Ovary (tissue), 9 donors: ENCODE measurements around the gene LMF1. TPM values are rescaled to one million over a fixed set of nuclear protein-coding genes. Genes with fewer than 3 reads are reported as not detected.

Source experiments
- DNase-seq, 5 donors: peaks; one replicate each; pipeline ENCODE4 v3.0.0-alpha.2; 2019 to 2020
- H3K27ac ChIP-seq, 2 donors: fragments of 200-600 bp; one replicate each; pipeline versions ENCODE4 v1.5.1 to v1.8.0; 2019 to 2022
- H3K27me3 ChIP-seq: fragments of 200-600 bp; one replicate; pipeline ENCODE4 v1.8.0; 2022
- H3K36me3 ChIP-seq: fragments of 200-600 bp; sonication (generic); one replicate; pipeline ENCODE4 v1.5.1; 2019
- H3K4me1 ChIP-seq: one replicate; pipeline ENCODE4 v1.8.1; 2013; ENCODE audit warnings: mild to moderate bottlenecking, moderate library complexity; ENCODE audit not compliant: insufficient read depth
- H3K4me3 ChIP-seq: fragments of 200-600 bp; sonication (generic); one replicate; pipeline ENCODE4 v1.5.1; 2017
- H3K9me3 ChIP-seq, 2 donors: fragments of 200-600 bp in 1 of 2; sonication (generic) in 1 of 2; one replicate each; pipeline versions ENCODE4 v1.5.1 to v1.8.1; 2013 to 2019; ENCODE audit warnings: mild to moderate bottlenecking in 1 of 2, moderate library complexity in 1 of 2
- EP300 ChIP-seq: sonication (generic); formaldehyde crosslinking; IDR thresholded peaks from one replicate; pipeline ENCODE4 v1.6.1; 2017; ENCODE audit warnings: antibody characterized with exemption
- POLR2A ChIP-seq: fragments of 450-650 bp; IDR thresholded peaks from one replicate; pipeline ENCODE4 v1.6.1; 2017; ENCODE audit warnings: antibody characterized with exemption, mild to moderate bottlenecking, moderate library complexity
- WGBS, 3 donors: extraction: QIAGEN DNeasy Blood & Tissue Kit in 1 of 3; methylation state at CpG; one replicate each; pipeline versions ENCODE4 v1.1.5 to v1.1.7; 2013 to 2017; 5-methylcytosine and 5-hydroxymethylcytosine counted together
- intact Hi-C, 4 donors: fragments of 100-400 bp; cut with DNase I; formaldehyde crosslinking; loops; one replicate each; pipeline versions ENCODE4 v1.11.0 to v1.15.1; 2022 to 2023
- polyA plus RNA-seq, 2 donors: library from polyadenylated mRNA; stranded (reverse); fragments of 200-250 nt in 1 of 2; fragments of 350-450 nt in 1 of 2; fragmentation: Illumina TruSeq in 1 of 2; extraction: RNeasy Lipid Tissue Mini Kit (QIAGEN cat#74804) in 1 of 2; gene quantifications; one replicate each; pipeline ENCODE4 v1.2.3, GENCODE V29; 2013 to 2014
- total RNA-seq, 7 donors: library from RNA; depleted of rRNA in 2 of 7; stranded (reverse); fragments of >200 nt in 2 of 7; fragmentation: NEBNext Ultra II Directional in 3 of 7; extraction: Animal tissue kit (Norgen Biotek cat#: 25700) in 3 of 7; gene quantifications; one replicate each; pipeline versions ENCODE4 v1.1.0 to v1.2.4, GENCODE V29; 2016 to 2023
- TF ChIP-seq, protein P1 (sequence below), 3 donors: fragments of 450-650 bp in 2 of 3; fragments of 200-600 bp in 1 of 3; IDR thresholded peaks; one replicate each; pipeline versions ENCODE4 v1.5.1 to v1.8.0; 2016 to 2022; ENCODE audit warnings: antibody characterized with exemption in 3 of 3, mild to moderate bottlenecking in 1 of 3
- donor health status: DM: no; HTN: no; CAD: no; lungs with moderate emphysema.
- donor health status: DM: no; HTN: no; CAD: no.
- donor health status: Bipolar disorder and iron deficiency.
- donor health status: DM: yes; HTN: yes; CAD: no.
- donor health status: DM: no; HTN: no; CAD: no.
- donor health status: DM: yes; HTN: yes; CAD: no.

The LMF1 gene
- total and polyA plus RNA-seq, 9 donors: 7.8 to 31.9 (median 23.6) TPM

DNA sequence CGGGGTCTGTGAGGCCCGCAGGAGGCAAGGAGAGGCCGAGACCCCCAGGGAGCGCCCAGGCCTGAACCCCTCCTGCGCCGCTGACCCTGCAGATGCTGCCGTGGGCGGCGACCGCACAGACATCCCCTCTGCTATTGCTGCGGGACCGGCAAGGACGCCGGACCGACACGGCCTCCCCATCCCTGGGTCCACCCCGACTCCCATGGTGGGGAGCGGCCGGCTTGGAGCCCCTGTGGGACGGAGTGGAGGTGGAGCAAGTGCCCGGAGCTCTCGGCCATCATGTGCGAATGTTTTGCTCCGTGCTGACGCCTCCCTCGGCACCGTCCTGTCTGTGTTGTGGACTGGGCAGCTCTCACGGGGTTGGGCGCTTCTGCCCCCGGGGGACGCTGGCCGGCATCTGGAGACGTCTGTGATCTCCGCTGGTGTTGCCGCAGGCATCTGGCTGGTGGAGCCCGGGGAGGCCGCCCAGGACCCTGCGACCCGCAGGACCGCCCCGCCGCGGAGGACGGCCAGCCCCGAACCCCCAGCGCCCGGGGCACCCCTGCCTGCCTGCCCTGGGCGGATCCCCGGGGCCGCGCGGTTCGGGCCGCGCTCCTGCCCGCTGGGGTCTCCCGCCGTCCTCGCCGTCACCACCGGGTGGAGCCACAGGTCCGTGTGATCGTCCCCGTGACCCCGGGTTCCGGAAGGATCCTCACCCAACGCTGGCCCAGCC lies 157.4 kb downstream of the LMF1 start:
- DNase-seq: peak in 2 of 5 donors; percentile 56 to 69
- intact Hi-C loops: loop anchor here in 2 of 4 donors (10.0 kb wide), 2 partner anchors 241 to 281 kb away; partner anchors contain the start of gene C1QTNF8 (in 1 of the 2)
- Histone ChIP-seq H3K36me3 (no peaks in the 10 kb centered on the region), H3K9me3 (peaks cover 0 to 5% of the 10 kb centered on the region in 2 donors), H3K27ac (no peak overlapping the region), H3K27me3 (peaks cover 4% of the 10 kb centered on the region), H3K4me1 (peaks cover 4% of the 10 kb centered on the region), H3K4me3 (no peak overlapping the region)
- WGBS, 3 donors: 5 to 8% (median 7%) methylated on average over 59 to 67 of the region's 67 CpGs
- TF ChIP-seq EP300: no peak
- TF ChIP-seq, protein P1, sequence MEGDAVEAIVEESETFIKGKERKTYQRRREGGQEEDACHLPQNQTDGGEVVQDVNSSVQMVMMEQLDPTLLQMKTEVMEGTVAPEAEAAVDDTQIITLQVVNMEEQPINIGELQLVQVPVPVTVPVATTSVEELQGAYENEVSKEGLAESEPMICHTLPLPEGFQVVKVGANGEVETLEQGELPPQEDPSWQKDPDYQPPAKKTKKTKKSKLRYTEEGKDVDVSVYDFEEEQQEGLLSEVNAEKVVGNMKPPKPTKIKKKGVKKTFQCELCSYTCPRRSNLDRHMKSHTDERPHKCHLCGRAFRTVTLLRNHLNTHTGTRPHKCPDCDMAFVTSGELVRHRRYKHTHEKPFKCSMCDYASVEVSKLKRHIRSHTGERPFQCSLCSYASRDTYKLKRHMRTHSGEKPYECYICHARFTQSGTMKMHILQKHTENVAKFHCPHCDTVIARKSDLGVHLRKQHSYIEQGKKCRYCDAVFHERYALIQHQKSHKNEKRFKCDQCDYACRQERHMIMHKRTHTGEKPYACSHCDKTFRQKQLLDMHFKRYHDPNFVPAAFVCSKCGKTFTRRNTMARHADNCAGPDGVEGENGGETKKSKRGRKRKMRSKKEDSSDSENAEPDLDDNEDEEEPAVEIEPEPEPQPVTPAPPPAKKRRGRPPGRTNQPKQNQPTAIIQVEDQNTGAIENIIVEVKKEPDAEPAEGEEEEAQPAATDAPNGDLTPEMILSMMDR (IDR thresholded peaks at IDR 0.05): peak in 2 of 3 donors; percentile 35 to 61

DNA sequence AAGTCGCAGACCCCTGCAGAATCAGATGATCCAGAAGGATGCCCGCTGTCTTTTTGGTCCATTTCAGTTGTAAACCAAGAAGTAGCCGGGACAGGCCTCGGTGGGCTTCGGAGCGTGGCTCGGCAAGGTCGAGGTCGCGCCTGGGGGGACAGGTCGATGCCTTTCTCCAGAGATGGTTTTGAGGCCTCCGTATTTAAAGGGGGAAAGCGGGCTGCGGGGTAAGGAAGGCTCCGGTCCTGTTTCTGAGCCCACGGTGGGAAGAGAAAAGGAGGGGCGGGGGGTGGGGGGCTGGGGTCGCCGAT lies 162.7 kb downstream of the LMF1 start:
- TF ChIP-seq, protein P1 (IDR thresholded peaks at IDR 0.05): no peak
- TF ChIP-seq POLR2A (no peak), EP300 (no peak)
- 4 to 28% (median 25%) methylated on average over 18 to 19 of the region's 19 CpGs for WGBS, 3 donors
- no peaks in the 10 kb centered on the region for H3K27me3 ChIP-seq
- no peaks in the 10 kb centered on the region for H3K36me3 ChIP-seq
- peaks cover 7% of the 10 kb centered on the region for H3K4me1 ChIP-seq
- DNase-seq: no peak
- H3K4me3 ChIP-seq: peak overlapping the region; percentile 82
- peaks cover 0 to 5% of the 10 kb centered on the region in 2 donors for H3K9me3 ChIP-seq
- intact Hi-C loops: no loop called here
- H3K27ac ChIP-seq: no peak overlapping the region

DNA sequence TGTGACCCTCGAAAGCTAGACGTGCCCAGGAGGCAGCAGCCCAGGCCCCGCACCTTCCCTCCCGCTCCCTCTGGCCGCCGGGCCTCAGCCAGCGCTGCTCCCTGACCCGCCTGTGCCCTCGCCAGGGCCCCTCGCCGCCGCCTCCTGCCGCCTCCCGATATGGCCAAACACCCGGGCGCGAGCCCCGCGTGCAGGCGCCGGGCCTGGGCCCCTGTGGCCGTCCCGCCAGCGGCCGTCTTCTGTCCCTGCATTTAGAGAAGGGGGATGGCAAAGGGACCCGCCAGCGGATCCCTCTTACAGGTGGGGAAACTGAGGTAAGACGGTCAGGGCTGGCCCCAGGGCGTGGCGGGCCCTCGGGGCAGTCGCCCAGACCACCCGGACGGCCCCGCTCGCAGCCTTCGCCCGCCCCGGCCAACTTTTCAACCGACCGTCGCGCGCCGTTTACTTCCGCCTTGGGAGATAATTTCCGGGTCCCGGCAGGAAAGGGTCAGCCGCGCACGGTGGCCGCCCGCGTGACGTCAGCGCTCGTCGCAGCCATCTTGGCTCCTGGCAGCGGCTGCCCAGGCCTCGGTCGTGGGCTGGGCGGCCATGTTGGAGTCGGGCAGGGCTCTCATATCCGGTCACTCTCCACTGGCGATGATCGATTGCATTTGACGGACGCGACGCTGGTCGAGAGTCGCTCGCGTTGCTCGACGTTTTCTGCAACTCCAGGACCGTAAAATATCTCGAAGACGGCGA lies 163.3 kb downstream of the LMF1 start:
- Histone ChIP-seq H3K36me3 (no peaks in the 10 kb centered on the region), H3K27me3 (no peaks in the 10 kb centered on the region), H3K4me3 (peak overlapping the region; percentile 82), H3K27ac (peak overlapping the region in 1 of 2 donors; percentile 69), H3K9me3 (peaks cover 0 to 5% of the 10 kb centered on the region in 2 donors), H3K4me1 (peaks cover 7% of the 10 kb centered on the region)
- WGBS, 3 donors: 0 to 30% (median 6%) methylated on average over 48 to 80 of the region's 80 CpGs
- peak; percentile 89 to 96 (median 93) for DNase-seq
- intact Hi-C loops: no loop called here
- TF ChIP-seq EP300 (no peak), POLR2A (peak; percentile 56)
- TF ChIP-seq, protein P1 (IDR thresholded peaks at IDR 0.05): peak in 1 of 3 donors; percentile 16

DNA sequence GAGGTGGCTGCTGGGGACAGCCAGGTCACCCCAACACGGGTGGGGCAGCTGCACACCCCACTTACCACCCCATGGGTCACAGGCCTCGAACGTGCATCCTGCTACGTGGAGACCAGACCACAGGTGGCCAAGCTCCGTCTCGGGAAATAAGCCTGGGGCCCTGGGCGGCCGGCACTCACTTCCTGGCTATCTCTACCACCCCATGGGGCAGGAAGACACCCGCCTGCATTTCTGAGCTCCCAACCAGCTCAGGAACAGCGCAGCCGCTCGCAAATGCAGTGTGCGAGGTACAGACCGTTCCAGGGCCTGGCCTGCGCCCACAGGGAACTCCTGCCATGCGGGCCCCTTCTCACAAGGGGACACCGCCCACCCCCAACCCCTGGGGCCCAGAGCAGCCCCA lies 165.3 kb downstream of the LMF1 start:
- DNase-seq: no peak
- H3K9me3 ChIP-seq: no peaks in the 10 kb centered on the region
- peaks cover 7% of the 10 kb centered on the region for H3K4me1 ChIP-seq
- intact Hi-C loops: no loop called here
- peaks cover 6% of the 10 kb centered on the region for H3K27me3 ChIP-seq
- H3K27ac ChIP-seq: no peak overlapping the region
- no peaks in the 10 kb centered on the region for H3K36me3 ChIP-seq
- TF ChIP-seq, protein P1 (IDR thresholded peaks at IDR 0.05): no peak
- no peak for TF ChIP-seq POLR2A
- no peak for TF ChIP-seq EP300
- WGBS, 3 donors: 70 to 84% (median 74%) methylated on average over 10 to 17 of the region's 17 CpGs
- H3K4me3 ChIP-seq: no peak overlapping the region
